Measurements from ENCODE around the gene IL10RA. TPM values are rescaled to one million over a fixed set of nuclear protein-coding genes. Genes with fewer than 3 reads are reported as not detected.
"Not testable (repeated sequence)": the region's sequence is repeated elsewhere in the genome, so short reads cannot be mapped to it uniquely, and the experiment has no call there.

IL10RA gene
- total RNA-seq, 5 donors from 2014 or later (not counting 1 experiment from before 2014, with no cell fraction given) = 195 to 450 (median 375) TPM

- not testable (repeated sequence) for H3K27me3 Mint-ChIP-seq; DNase-seq; H3K4me3 ChIP-seq (ENCODE audit: control insufficient read depth in 1 of 2, extremely low read depth in 1 of 2, low read length in 1 of 2); ATAC-seq (replicated peaks in 1 of 4); H3K36me3 Mint-ChIP-seq; H3K9me3 Mint-ChIP-seq; H3K36me3 ChIP-seq (ENCODE audit: control insufficient read depth in 2 of 2, extremely low read depth in 1 of 2, insufficient read depth in 1 of 2, low read length in 1 of 2); H3K27me3 ChIP-seq (replicated peaks in 1 of 2; ENCODE audit: control insufficient read depth in 2 of 2, extremely low read depth in 1 of 2, insufficient read depth in 2 of 2, low read length in 1 of 2); H3K9me3 ChIP-seq
- Mint-ChIP-seq H3K27ac (peak overlapping the region; percentile 88 to 98), H3K4me3 (peak overlapping the region in 1 of 3 donors; percentile 77), H3K4me1 (peaks cover 77 to 93% (median 78%) of the 10 kb centered on the region in 3 donors)
- POLR2A ChIA-PET = interaction anchor here (0.6 to 0.7 kb wide), 3 partner anchors 41 to 263 kb away, joined by 3 to 4 read pairs (median 3); no protein-coding TSS in a partner anchor
- Histone ChIP-seq H3K4me1 (ENCODE audit: control insufficient read depth in 1 of 2, extremely low read depth in 1 of 2, insufficient read depth in 2 of 2, low read length in 2 of 2) (peaks cover 58 to 72% of the 10 kb centered on the region in 2 experiments), H3K27ac (ENCODE audit: low read length) (peak overlapping the region; percentile 19)
- no CpG with 5 or more reads among the region's 11 CpGs for WGBS (ENCODE audit: insufficient coverage)
- CTCF ChIA-PET = interaction anchor here in 1 of 2 donors (0.7 to 8.2 kb wide), 5 partner anchors 9 to 126 kb away, joined by 3 to 138 read pairs (median 3); no protein-coding TSS in a partner anchor
Measured at GRCh38 chr11:117948466-117948865, 37.7 kb upstream of the IL10RA start.

- ATAC-seq (replicated peaks in 1 of 4) (no peak), DNase-seq (no peak)
- POLR2A ChIA-PET = interaction anchor here in 1 of 2 donors (0.6 kb wide), 2 partner anchors 18 to 104 kb away, joined by 3 read pairs; no protein-coding TSS in a partner anchor
- no peaks in the 10 kb centered on the region for H3K27me3 ChIP-seq (replicated peaks in 1 of 2; ENCODE audit: control insufficient read depth in 2 of 2, extremely low read depth in 1 of 2, insufficient read depth in 2 of 2, low read length in 1 of 2)
- CTCF ChIA-PET = interaction anchor here in 1 of 2 donors (1.0 to 8.2 kb wide), 3 partner anchors 50 to 134 kb away, joined by 3 to 138 read pairs (median 6); no protein-coding TSS in a partner anchor
- Mint-ChIP-seq H3K27me3 (no peaks in the 10 kb centered on the region), H3K9me3 (no peaks in the 10 kb centered on the region), H3K27ac (peak overlapping the region; percentile 88 to 98), H3K36me3 (no peaks in the 10 kb centered on the region), H3K4me3 (peak overlapping the region; percentile 4 to 77 (median 13)), H3K4me1 (peaks cover 83 to 97% (median 84%) of the 10 kb centered on the region in 3 donors)
- H3K9me3 ChIP-seq = no peaks in the 10 kb centered on the region
- H3K27ac ChIP-seq (ENCODE audit: low read length) = peak overlapping the region; percentile 85
- no peaks in the 10 kb centered on the region for H3K36me3 ChIP-seq (ENCODE audit: control insufficient read depth in 2 of 2, extremely low read depth in 1 of 2, insufficient read depth in 1 of 2, low read length in 1 of 2)
- H3K4me1 ChIP-seq (ENCODE audit: control insufficient read depth in 1 of 2, extremely low read depth in 1 of 2, insufficient read depth in 2 of 2, low read length in 2 of 2) = peaks cover 63 to 78% of the 10 kb centered on the region in 2 experiments
- H3K4me3 ChIP-seq (ENCODE audit: control insufficient read depth in 1 of 2, extremely low read depth in 1 of 2, low read length in 1 of 2) = no peak overlapping the region
- WGBS (ENCODE audit: insufficient coverage) = 42% methylated on average over 2 of the region's 6 CpGs
Measured at GRCh38 chr11:117949062-117949461, 37.1 kb upstream of the IL10RA start.

DNA sequence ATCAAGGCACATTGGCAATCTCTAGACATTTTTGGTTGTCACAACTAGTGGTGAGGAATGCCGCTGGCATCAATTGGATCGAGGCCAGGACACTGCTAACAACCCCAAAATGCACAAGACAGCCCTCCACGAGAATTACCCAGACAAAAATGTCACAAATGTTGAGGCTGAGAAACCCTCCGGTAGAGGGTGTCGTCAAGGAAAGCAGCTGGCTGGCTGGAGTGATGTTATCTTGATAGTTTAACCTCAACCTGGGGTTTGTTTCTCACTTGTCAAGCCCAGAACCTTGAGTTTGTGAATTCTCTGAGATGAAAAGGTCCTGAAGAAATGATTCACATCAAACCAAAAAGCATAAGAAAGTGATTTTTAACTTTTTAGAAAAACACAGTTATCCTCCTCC is 35.9 kb upstream of the IL10RA start:
- peaks cover 71 to 82% of the 10 kb centered on the region in 2 experiments for H3K4me1 ChIP-seq (ENCODE audit: control insufficient read depth in 1 of 2, extremely low read depth in 1 of 2, insufficient read depth in 2 of 2, low read length in 2 of 2)
- peak; percentile 43 to 63 (median 52) for ATAC-seq (replicated peaks in 1 of 4)
- H3K36me3 Mint-ChIP-seq = no peaks in the 10 kb centered on the region
- H3K27me3 Mint-ChIP-seq = no peaks in the 10 kb centered on the region
- CTCF ChIA-PET = interaction anchor here (1.2 to 8.2 kb wide), 9 partner anchors 10 to 133 kb away, joined by 4 to 138 read pairs (median 6); partner anchors contain the start of gene IL10RA (in 1 of the 2)
- H3K9me3 ChIP-seq = no peaks in the 10 kb centered on the region
- H3K4me3 Mint-ChIP-seq = peak overlapping the region; percentile 74 to 78 (median 77)
- DNase-seq = peak; percentile 46 to 86 (median 67)
- H3K4me3 ChIP-seq (ENCODE audit: control insufficient read depth in 1 of 2, extremely low read depth in 1 of 2, low read length in 1 of 2) = peak overlapping the region; percentile 35 to 36
- no CpG with 5 or more reads among the region's 5 CpGs for WGBS (ENCODE audit: insufficient coverage)
- H3K4me1 Mint-ChIP-seq = peaks cover 83 to 96% (median 85%) of the 10 kb centered on the region in 3 donors
- H3K9me3 Mint-ChIP-seq = no peaks in the 10 kb centered on the region
- peak overlapping the region; percentile 88 to 98 for H3K27ac Mint-ChIP-seq
- H3K27me3 ChIP-seq (replicated peaks in 1 of 2; ENCODE audit: control insufficient read depth in 2 of 2, extremely low read depth in 1 of 2, insufficient read depth in 2 of 2, low read length in 1 of 2) = no peaks in the 10 kb centered on the region
- no peaks in the 10 kb centered on the region for H3K36me3 ChIP-seq (ENCODE audit: control insufficient read depth in 2 of 2, extremely low read depth in 1 of 2, insufficient read depth in 1 of 2, low read length in 1 of 2)
- POLR2A ChIA-PET = interaction anchor here (1.1 to 1.8 kb wide), 3 partner anchors 37 to 135 kb away, joined by 3 to 16 read pairs (median 3); partner anchors contain the start of gene IL10RA (in 1 of the 2)
- peak overlapping the region; percentile 85 for H3K27ac ChIP-seq (ENCODE audit: low read length)

- ATAC-seq (replicated peaks in 1 of 4) (peak; percentile 71 to 75 (median 74)), DNase-seq (peak in 33 of 35 experiments; percentile 13 to 74 (median 41))
- H3K4me1 Mint-ChIP-seq = peaks cover 83 to 95% (median 92%) of the 10 kb centered on the region in 3 donors
- H3K4me3 ChIP-seq (ENCODE audit: control insufficient read depth in 1 of 2, extremely low read depth in 1 of 2, low read length in 1 of 2) = peak overlapping the region; percentile 35 to 54
- no peaks in the 10 kb centered on the region for H3K36me3 ChIP-seq (ENCODE audit: control insufficient read depth in 2 of 2, extremely low read depth in 1 of 2, insufficient read depth in 1 of 2, low read length in 1 of 2)
- no peaks in the 10 kb centered on the region for H3K9me3 Mint-ChIP-seq
- H3K4me3 Mint-ChIP-seq = peak overlapping the region; percentile 74 to 78 (median 77)
- H3K36me3 Mint-ChIP-seq = peaks cover 4% of the 10 kb centered on the region
- no peaks in the 10 kb centered on the region for H3K27me3 Mint-ChIP-seq
- ChIA-PET POLR2A (interaction anchor here (0.6 to 1.8 kb wide), 8 partner anchors 9 to 136 kb away, joined by 3 to 16 read pairs (median 3); partner anchors contain the start of gene IL10RA (in 2 of the 2)), CTCF (interaction anchor here (1.0 to 8.2 kb wide), 11 partner anchors 9 to 136 kb away, joined by 3 to 138 read pairs (median 6); partner anchors contain the start of gene IL10RA (in 1 of the 2))
- WGBS (ENCODE audit: insufficient coverage) = 10% methylated on average over 11 of the region's 15 CpGs
- peaks cover 71 to 86% of the 10 kb centered on the region in 2 experiments for H3K4me1 ChIP-seq (ENCODE audit: control insufficient read depth in 1 of 2, extremely low read depth in 1 of 2, insufficient read depth in 2 of 2, low read length in 2 of 2)
- peak overlapping the region; percentile 85 for H3K27ac ChIP-seq (ENCODE audit: low read length)
- peak overlapping the region; percentile 88 to 98 for H3K27ac Mint-ChIP-seq
- H3K27me3 ChIP-seq (replicated peaks in 1 of 2; ENCODE audit: control insufficient read depth in 2 of 2, extremely low read depth in 1 of 2, insufficient read depth in 2 of 2, low read length in 1 of 2) = no peaks in the 10 kb centered on the region
- no peaks in the 10 kb centered on the region for H3K9me3 ChIP-seq
Measured at GRCh38 chr11:117950993-117951961, 34.9 kb upstream of the IL10RA start.

DNA sequence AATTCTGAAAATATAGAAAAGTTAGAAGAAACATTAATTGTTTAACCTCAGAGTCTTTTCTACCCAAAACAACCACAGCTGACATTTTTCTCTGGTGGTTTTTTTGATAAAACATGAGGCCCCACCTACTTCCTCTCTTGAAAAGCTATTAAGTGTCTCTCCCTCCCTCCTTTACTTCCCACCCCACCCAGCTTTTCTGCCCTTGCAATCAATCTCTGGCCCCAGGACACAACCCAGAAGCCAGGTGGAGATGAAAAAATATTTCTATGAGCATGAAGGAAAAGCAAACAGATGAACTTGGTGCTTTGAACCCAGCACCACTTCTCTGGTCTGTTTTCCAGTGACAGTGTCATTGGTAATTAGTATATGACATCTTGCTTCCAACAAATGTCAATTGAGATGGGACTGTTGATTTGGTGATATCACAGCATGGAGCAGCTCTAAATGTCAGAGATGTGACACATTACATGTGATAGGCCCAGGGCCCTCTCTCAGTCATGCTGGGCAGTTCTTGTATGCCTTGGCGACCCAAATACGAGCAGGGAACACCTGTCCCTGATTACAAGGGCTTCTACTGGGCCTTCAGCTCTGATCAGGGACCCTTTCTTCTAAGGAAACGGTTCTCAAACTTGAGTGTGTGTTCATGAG is 33.0 kb upstream of the IL10RA start:
- ChIA-PET POLR2A (interaction anchor here in 1 of 2 donors (0.6 to 1.6 kb wide), 3 partner anchors 23 to 723 kb away, joined by 4 to 10 read pairs (median 6); partner anchors contain the start of gene IL10RA), CTCF (interaction anchor here (0.6 to 8.2 kb wide), 11 partner anchors 10 to 1253 kb away, joined by 3 to 138 read pairs (median 3); partner anchors contain the start of genes CBL (in 1 of the 2) and IL10RA (in 1 of the 2))
- H3K36me3 Mint-ChIP-seq = peaks cover 19% of the 10 kb centered on the region
- WGBS (ENCODE audit: insufficient coverage) = 73% methylated on average over 2 of the region's 3 CpGs
- peaks cover 61 to 70% of the 10 kb centered on the region in 2 experiments for H3K4me1 ChIP-seq (ENCODE audit: control insufficient read depth in 1 of 2, extremely low read depth in 1 of 2, insufficient read depth in 2 of 2, low read length in 2 of 2)
- peaks cover 2% of the 10 kb centered on the region for H3K9me3 ChIP-seq
- peak overlapping the region; percentile 85 for H3K27ac ChIP-seq (ENCODE audit: low read length)
- peak overlapping the region; percentile 88 to 98 for H3K27ac Mint-ChIP-seq
- peaks cover 83 to 95% (median 90%) of the 10 kb centered on the region in 3 donors for H3K4me1 Mint-ChIP-seq
- ATAC-seq (replicated peaks in 1 of 4) (peak; percentile 26 to 50 (median 40)), DNase-seq (peak in 17 of 35 experiments; percentile 19 to 72 (median 36))
- no peaks in the 10 kb centered on the region for H3K27me3 ChIP-seq (replicated peaks in 1 of 2; ENCODE audit: control insufficient read depth in 2 of 2, extremely low read depth in 1 of 2, insufficient read depth in 2 of 2, low read length in 1 of 2)
- H3K4me3 Mint-ChIP-seq = peak overlapping the region; percentile 59 to 78 (median 77)
- no peaks in the 10 kb centered on the region for H3K36me3 ChIP-seq (ENCODE audit: control insufficient read depth in 2 of 2, extremely low read depth in 1 of 2, insufficient read depth in 1 of 2, low read length in 1 of 2)
- no peaks in the 10 kb centered on the region for H3K27me3 Mint-ChIP-seq
- peaks cover 0 to 13% (median 2%) of the 10 kb centered on the region in 3 donors for H3K9me3 Mint-ChIP-seq
- peak overlapping the region in 1 of 2 donors; percentile 39 for H3K4me3 ChIP-seq (ENCODE audit: control insufficient read depth in 1 of 2, extremely low read depth in 1 of 2, low read length in 1 of 2)
